ENCODE data around the gene SLC43A1.

The SLC43A1 gene

GRCh38 chr11:57529012-57529411, 13.5 kb upstream of the SLC43A1 start:
- DNase-seq (ENCODE audit: low read depth in 2 of 2) = no peak

- peak; percentile 67 to 71 for DNase-seq (ENCODE audit: low read depth in 2 of 2)
Measured at GRCh38 chr11:57527056-57527631, 11.6 kb upstream of the SLC43A1 start.

- no peak for DNase-seq (ENCODE audit: low read depth in 2 of 2)
Measured at GRCh38 chr11:57523419-57523818, 7.9 kb upstream of the SLC43A1 start.

- DNase-seq (ENCODE audit: low read depth in 2 of 2) = no peak
Measured at GRCh38 chr11:57521116-57521515, 5.6 kb upstream of the SLC43A1 start.

GRCh38 chr11:57516061-57516443, 550 bp upstream of the SLC43A1 start:
- no peak for DNase-seq (ENCODE audit: low read depth in 2 of 2)

- DNase-seq (ENCODE audit: low read depth in 2 of 2) = peak; percentile 21 to 54
Measured at GRCh38 chr11:57514538-57515331, 767 bp downstream of the SLC43A1 start.

- peak in 1 of 2 donors; percentile 32 for DNase-seq (ENCODE audit: low read depth in 2 of 2)
Measured at GRCh38 chr11:57513911-57514537, 1.5 kb downstream of the SLC43A1 start.

GRCh38 chr11:57513452-57513795, 2.1 kb downstream of the SLC43A1 start:
- DNase-seq (ENCODE audit: low read depth in 2 of 2) = no peak

GRCh38 chr11:57512646-57513451, 2.7 kb downstream of the SLC43A1 start:
- DNase-seq (ENCODE audit: low read depth in 2 of 2) = no peak

GRCh38 chr11:57511741-57512430, 3.6 kb downstream of the SLC43A1 start:
- no peak for DNase-seq (ENCODE audit: low read depth in 2 of 2)

GRCh38 chr11:57508341-57509170, 6.9 kb downstream of the SLC43A1 start:
- DNase-seq (ENCODE audit: low read depth in 2 of 2) = no peak

- no peak for DNase-seq (ENCODE audit: low read depth in 2 of 2)
Measured at GRCh38 chr11:57506522-57506921, 9.0 kb downstream of the SLC43A1 start.

GRCh38 chr11:57504511-57504910, 11.0 kb downstream of the SLC43A1 start:
- DNase-seq (ENCODE audit: low read depth in 2 of 2) = no peak

- DNase-seq (ENCODE audit: low read depth in 2 of 2) = no peak
Measured at GRCh38 chr11:57502870-57503269, 12.6 kb downstream of the SLC43A1 start.

GRCh38 chr11:57502376-57502775, 13.1 kb downstream of the SLC43A1 start:
- no peak for DNase-seq (ENCODE audit: low read depth in 2 of 2)

GRCh38 chr11:57501953-57502352, 13.5 kb downstream of the SLC43A1 start:
- DNase-seq (ENCODE audit: low read depth in 2 of 2) = no peak

GRCh38 chr11:57500926-57501325, 14.6 kb downstream of the SLC43A1 start:
- DNase-seq (ENCODE audit: low read depth in 2 of 2) = no peak

GRCh38 chr11:57500515-57500914, 15.0 kb downstream of the SLC43A1 start:
- no peak for DNase-seq (ENCODE audit: low read depth in 2 of 2)

GRCh38 chr11:57499983-57500461, 15.5 kb downstream of the SLC43A1 start:
- no peak for DNase-seq (ENCODE audit: low read depth in 2 of 2)

GRCh38 chr11:57499413-57499982, 16.0 kb downstream of the SLC43A1 start:
- peak in 1 of 2 donors; percentile 32 for DNase-seq (ENCODE audit: low read depth in 2 of 2)

Data from stimulated activated CD4-positive, alpha-beta T cell treated with anti-CD3 and anti-CD28 coated beads, Interleukin-1b, Interleukin-23, amount 100 ng/mL, for 4 hours (primary cell).